ENCODE measurements around the gene BEND5.

DNA sequence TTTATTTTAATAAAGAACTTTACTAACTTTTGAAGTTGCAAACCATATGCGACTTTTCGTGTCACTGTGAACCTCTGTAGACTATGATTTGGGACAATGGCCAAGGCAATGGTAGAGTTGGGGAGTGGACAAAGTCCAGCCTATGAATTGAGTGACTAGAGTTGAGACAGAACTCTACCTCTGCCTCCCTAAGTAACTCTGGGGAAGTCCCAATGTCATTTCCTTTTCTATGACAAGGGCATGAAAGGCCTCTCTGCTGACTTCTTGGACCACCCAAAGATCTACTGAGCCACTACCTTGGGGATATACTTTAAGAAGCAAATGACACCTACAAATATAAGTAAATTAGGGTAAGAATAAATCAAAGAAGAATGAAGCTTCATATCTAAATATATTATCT, 19.3 kb downstream of the BEND5 start:
- TF ChIP-seq, protein P1, sequence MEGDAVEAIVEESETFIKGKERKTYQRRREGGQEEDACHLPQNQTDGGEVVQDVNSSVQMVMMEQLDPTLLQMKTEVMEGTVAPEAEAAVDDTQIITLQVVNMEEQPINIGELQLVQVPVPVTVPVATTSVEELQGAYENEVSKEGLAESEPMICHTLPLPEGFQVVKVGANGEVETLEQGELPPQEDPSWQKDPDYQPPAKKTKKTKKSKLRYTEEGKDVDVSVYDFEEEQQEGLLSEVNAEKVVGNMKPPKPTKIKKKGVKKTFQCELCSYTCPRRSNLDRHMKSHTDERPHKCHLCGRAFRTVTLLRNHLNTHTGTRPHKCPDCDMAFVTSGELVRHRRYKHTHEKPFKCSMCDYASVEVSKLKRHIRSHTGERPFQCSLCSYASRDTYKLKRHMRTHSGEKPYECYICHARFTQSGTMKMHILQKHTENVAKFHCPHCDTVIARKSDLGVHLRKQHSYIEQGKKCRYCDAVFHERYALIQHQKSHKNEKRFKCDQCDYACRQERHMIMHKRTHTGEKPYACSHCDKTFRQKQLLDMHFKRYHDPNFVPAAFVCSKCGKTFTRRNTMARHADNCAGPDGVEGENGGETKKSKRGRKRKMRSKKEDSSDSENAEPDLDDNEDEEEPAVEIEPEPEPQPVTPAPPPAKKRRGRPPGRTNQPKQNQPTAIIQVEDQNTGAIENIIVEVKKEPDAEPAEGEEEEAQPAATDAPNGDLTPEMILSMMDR (IDR thresholded peaks at IDR 0.05): no peak
- no peak for TF ChIP-seq POLR2AphosphoS5 (IDR thresholded peaks at IDR 0.05)

All from suprapubic skin (tissue), 3 donors.